Loucy (cell line): Measurements from ENCODE around the gene ID1.
"Not testable (repeated sequence)": the region's sequence is repeated elsewhere in the genome, so short reads cannot be mapped to it uniquely, and the experiment has no call there.

ENCODE experiments used
- H2AFZ ChIP-seq: fragments of 200-600 bp; sonication (generic); 2 replicates; pipeline ENCODE4 v1.6.0; 2016; ENCODE audit warnings: antibody characterized with exemption, mild to moderate bottlenecking, low read length, moderate library complexity
- H3F3A ChIP-seq: fragments of 200-600 bp; 2 replicates; pipeline ENCODE4 v1.6.0; 2016; ENCODE audit warnings: antibody characterized with exemption, low read depth, mild to moderate bottlenecking
- H3K27me3 ChIP-seq: fragments of 200-600 bp; sonication (generic); 2 replicates; pipeline ENCODE4 v1.6.1; 2014; ENCODE audit warnings: low read length, mild to moderate bottlenecking; ENCODE audit not compliant: insufficient read depth, poor library complexity, severe bottlenecking
- H3K36me3 ChIP-seq: fragments of 200-600 bp; sonication (generic); 2 replicates; pipeline ENCODE4 v1.6.1; 2016; ENCODE audit warnings: low read length; ENCODE audit not compliant: insufficient read depth
- H3K4me1 ChIP-seq: fragments of 200-600 bp; sonication (generic); 2 replicates; pipeline ENCODE4 v1.5.1; 2014; ENCODE audit warnings: low read length, mild to moderate bottlenecking; ENCODE audit not compliant: insufficient read depth, poor library complexity, severe bottlenecking
- H3K4me2 ChIP-seq: fragments of 200-600 bp; sonication (generic); 2 replicates; pipeline ENCODE4 v1.6.0; 2014; ENCODE audit warnings: antibody characterized with exemption, low read length, low read depth, mild to moderate bottlenecking; ENCODE audit not compliant: poor library complexity, severe bottlenecking
- H3K4me3 ChIP-seq: fragments of 200-600 bp; sonication (generic); 2 replicates; pipeline ENCODE4 v1.5.1; 2014; ENCODE audit warnings: low read length, mild to moderate bottlenecking, mixed read lengths; ENCODE audit not compliant: poor library complexity, severe bottlenecking
- H3K79me2 ChIP-seq: fragments of 200-600 bp; sonication (generic); 2 replicates; pipeline ENCODE4 v1.6.1; 2014; ENCODE audit warnings: low read length; ENCODE audit not compliant: insufficient read depth
- H3K9ac ChIP-seq: fragments of 200-600 bp; sonication (generic); 2 replicates; pipeline ENCODE4 v1.6.0; 2014; ENCODE audit warnings: mild to moderate bottlenecking, low read depth, low read length, moderate library complexity; ENCODE audit not compliant: poor library complexity, severe bottlenecking
- H3K9me2 ChIP-seq: fragments of 200-600 bp; sonication (generic); replicated peaks from 2 replicates; pipeline ENCODE4 v1.6.1; 2016; ENCODE audit warnings: low read depth, low read length, mixed read lengths
- H3K9me3 ChIP-seq: fragments of 200-600 bp; sonication (generic); 2 replicates; pipeline ENCODE4 v1.6.1; 2014; ENCODE audit warnings: mild to moderate bottlenecking, antibody characterized with exemption, low read length, low read depth; ENCODE audit not compliant: insufficient read depth
- H4K20me1 ChIP-seq: fragments of 200-600 bp; sonication (generic); 2 replicates; pipeline ENCODE4 v1.6.0; 2014; ENCODE audit warnings: antibody characterized with exemption, low read length, mild to moderate bottlenecking; ENCODE audit not compliant: insufficient read depth, poor library complexity, severe bottlenecking
- EZH2phosphoT487 ChIP-seq: fragments of 200-600 bp; IDR thresholded peaks from 2 replicates; pipeline ENCODE4 v1.6.1; 2018; ENCODE audit warnings: antibody characterized with exemption, mild to moderate bottlenecking, moderate library complexity, borderline replicate concordance
- TF ChIP-seq, protein P1 (sequence below): fragments of 200-600 bp; sonication (generic); conservative IDR thresholded peaks from 2 replicates; pipeline ENCODE4 v1.5.1; 2014; ENCODE audit warnings: mild to moderate bottlenecking, antibody characterized with exemption, low read length

ID1 gene

DNA sequence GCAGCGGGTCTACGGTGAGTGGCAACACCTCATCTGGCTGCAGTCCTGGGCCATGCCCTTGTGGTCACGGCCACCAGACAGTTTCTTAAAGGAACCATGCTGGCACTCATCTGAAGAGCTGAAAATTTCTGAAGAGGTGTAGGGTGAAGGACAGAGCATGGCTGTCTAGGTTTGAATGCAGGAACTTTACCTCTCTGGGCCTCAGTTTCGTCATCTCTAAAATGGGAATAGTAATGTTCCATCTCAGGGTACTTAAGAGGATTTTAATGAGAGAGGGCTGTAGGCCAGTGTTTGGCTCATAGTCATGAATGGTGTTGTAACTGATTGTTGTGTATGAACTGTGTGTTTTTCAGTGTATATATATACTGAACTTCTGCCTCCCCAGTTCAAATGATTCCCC is 38.4 kb downstream of the ID1 start:
- Histone ChIP-seq H3K9ac (no peak overlapping the region), H3F3A (no peaks in the 10 kb centered on the region), H3K9me3 (no peaks in the 10 kb centered on the region), H3K79me2 (no peaks in the 10 kb centered on the region), H2AFZ (no peak overlapping the region), H4K20me1 (no peaks in the 10 kb centered on the region), H3K4me1 (peaks cover 7% of the 10 kb centered on the region), H3K4me2 (no peak overlapping the region), H3K27me3 (no peaks in the 10 kb centered on the region), H3K4me3 (no peak overlapping the region), H3K9me2 (no peaks in the 10 kb centered on the region), H3K36me3 (no peaks in the 10 kb centered on the region)
- TF ChIP-seq, protein P1, sequence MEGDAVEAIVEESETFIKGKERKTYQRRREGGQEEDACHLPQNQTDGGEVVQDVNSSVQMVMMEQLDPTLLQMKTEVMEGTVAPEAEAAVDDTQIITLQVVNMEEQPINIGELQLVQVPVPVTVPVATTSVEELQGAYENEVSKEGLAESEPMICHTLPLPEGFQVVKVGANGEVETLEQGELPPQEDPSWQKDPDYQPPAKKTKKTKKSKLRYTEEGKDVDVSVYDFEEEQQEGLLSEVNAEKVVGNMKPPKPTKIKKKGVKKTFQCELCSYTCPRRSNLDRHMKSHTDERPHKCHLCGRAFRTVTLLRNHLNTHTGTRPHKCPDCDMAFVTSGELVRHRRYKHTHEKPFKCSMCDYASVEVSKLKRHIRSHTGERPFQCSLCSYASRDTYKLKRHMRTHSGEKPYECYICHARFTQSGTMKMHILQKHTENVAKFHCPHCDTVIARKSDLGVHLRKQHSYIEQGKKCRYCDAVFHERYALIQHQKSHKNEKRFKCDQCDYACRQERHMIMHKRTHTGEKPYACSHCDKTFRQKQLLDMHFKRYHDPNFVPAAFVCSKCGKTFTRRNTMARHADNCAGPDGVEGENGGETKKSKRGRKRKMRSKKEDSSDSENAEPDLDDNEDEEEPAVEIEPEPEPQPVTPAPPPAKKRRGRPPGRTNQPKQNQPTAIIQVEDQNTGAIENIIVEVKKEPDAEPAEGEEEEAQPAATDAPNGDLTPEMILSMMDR, result no peak
- TF ChIP-seq EZH2phosphoT487, result no peak

DNA sequence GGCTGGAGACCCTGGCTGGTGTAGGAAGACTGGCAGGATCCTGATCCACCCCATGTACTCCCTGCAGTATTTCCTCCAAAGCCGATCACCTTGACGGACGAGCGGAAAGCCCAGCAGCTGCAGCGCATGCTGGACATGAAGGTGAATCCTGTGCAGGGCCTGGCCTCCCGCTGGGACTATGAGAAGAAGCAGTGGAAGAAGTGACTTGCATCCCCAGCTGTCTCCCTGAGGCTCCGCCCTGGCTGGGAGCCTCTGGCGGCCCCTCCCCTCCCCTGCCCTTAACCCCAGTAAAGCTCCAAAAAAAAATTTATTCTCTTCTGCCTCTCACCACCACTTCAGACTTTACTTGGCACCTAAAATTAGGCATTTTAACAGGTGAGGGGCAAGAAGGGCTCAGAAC is 39.6 kb downstream of the ID1 start:
- no peaks in the 10 kb centered on the region for H3K9me2 ChIP-seq
- H3K4me3 ChIP-seq, result no peak overlapping the region
- H3K4me1 ChIP-seq, result peaks cover 7% of the 10 kb centered on the region
- no peaks in the 10 kb centered on the region for H3K9me3 ChIP-seq
- no peak overlapping the region for H3K9ac ChIP-seq
- no peaks in the 10 kb centered on the region for H3F3A ChIP-seq
- H3K36me3 ChIP-seq, result no peaks in the 10 kb centered on the region
- no peaks in the 10 kb centered on the region for H3K27me3 ChIP-seq
- no peak overlapping the region for H3K4me2 ChIP-seq
- no peaks in the 10 kb centered on the region for H3K79me2 ChIP-seq
- no peak overlapping the region for H2AFZ ChIP-seq
- no peaks in the 10 kb centered on the region for H4K20me1 ChIP-seq
- TF ChIP-seq, protein P1, result no peak
- no peak for TF ChIP-seq EZH2phosphoT487

DNA sequence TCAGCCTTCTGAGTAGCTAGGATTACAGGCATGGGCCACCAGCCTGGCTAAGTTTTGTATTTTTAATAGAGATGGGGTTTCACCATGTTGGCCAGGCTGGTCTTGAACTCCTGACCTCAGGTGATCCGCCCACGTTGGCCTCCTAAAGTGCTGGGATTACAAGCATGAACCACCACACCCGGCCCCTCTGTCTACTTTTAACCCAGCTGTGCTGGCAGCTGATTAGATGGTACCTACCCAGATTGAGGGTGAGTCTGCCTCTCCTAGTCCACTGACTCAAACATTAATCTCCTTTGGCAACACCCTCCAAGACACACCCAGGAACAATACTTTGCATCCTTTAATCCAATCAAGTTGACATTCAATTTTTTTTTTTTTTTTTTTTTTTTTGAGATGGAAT is 43.0 kb downstream of the ID1 start:
- H3F3A ChIP-seq, H3K9me3 ChIP-seq, H3K4me3 ChIP-seq, H3K4me2 ChIP-seq, H3K27me3 ChIP-seq, H3K9me2 ChIP-seq, H4K20me1 ChIP-seq, H3K79me2 ChIP-seq, H3K36me3 ChIP-seq, H3K4me1 ChIP-seq, H3K9ac ChIP-seq, H2AFZ ChIP-seq: not testable (repeated sequence)

DNA sequence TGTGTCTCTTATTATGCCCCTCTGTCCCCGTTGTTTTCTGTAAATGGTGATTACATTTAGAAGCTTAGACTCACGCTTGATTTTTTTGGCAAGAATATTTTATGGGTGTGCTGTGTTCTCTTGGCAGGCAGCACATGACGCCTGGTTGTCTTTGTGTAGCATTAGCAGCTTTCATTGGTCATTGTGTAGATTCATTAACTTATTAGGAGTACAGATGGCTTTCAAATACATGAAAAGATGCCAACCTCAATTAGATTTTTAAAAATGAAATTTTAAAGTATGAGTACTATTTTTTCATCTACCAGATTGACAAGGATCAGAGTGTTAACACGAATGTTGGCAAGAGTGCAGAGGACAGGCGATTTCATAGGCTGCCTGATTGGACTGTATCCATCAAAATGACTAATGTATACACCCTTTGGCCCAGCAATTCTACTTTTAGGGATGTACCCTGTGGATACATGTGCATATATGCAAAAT is 47.9 kb downstream of the ID1 start:
- Histone ChIP-seq H3K4me3 (no peak overlapping the region), H3K9me3 (no peaks in the 10 kb centered on the region), H3K4me1 (no peaks in the 10 kb centered on the region), H2AFZ (no peak overlapping the region), H3K27me3 (no peaks in the 10 kb centered on the region), H3K36me3 (no peaks in the 10 kb centered on the region), H3K79me2 (no peaks in the 10 kb centered on the region), H3K4me2 (no peak overlapping the region), H3K9ac (no peak overlapping the region), H4K20me1 (no peaks in the 10 kb centered on the region), H3F3A (no peaks in the 10 kb centered on the region), H3K9me2 (no peaks in the 10 kb centered on the region)
- no peak for TF ChIP-seq EZH2phosphoT487
- TF ChIP-seq, protein P1, result no peak
